Activated CD4-positive, alpha-beta T cell treated with anti-CD3 and anti-CD28 coated beads, Interleukin-2, amount 50 U/mL, for 16 hours (primary cell): ENCODE results near the gene NHLRC2.
"Not testable (repeated sequence)": the region's sequence is repeated elsewhere in the genome, so short reads cannot be mapped to it uniquely, and the experiment has no call there.

Experiments
- DNase-seq: peaks from one replicate; pipeline ENCODE4 v3.0.0-alpha.2; 2020

The NHLRC2 gene

GRCh38 chr10:113914956-113915355 lies 60.5 kb downstream of the NHLRC2 start:
- DNase-seq: no peak

GRCh38 chr10:113915540-113915939 lies 61.1 kb downstream of the NHLRC2 start:
- no peak for DNase-seq

- DNase-seq: no peak
These were observed 61.6 kb downstream of the NHLRC2 start for GRCh38 chr10:113916053-113916452.

GRCh38 chr10:113917636-113918035 lies 63.2 kb downstream of the NHLRC2 start:
- DNase-seq: no peak

- DNase-seq: no peak
These were observed 65.7 kb downstream of the NHLRC2 start for GRCh38 chr10:113920114-113920513.

GRCh38 chr10:113920875-113921274 lies 66.4 kb downstream of the NHLRC2 start:
- DNase-seq: no peak

GRCh38 chr10:113921561-113922370 lies 67.3 kb downstream of the NHLRC2 start:
- DNase-seq: no peak

GRCh38 chr10:113922787-113923570 lies 68.5 kb downstream of the NHLRC2 start:
- DNase-seq: no peak

- no peak for DNase-seq
These were observed 69.7 kb downstream of the NHLRC2 start for GRCh38 chr10:113924186-113924585.

- DNase-seq: no peak
These were observed 70.2 kb downstream of the NHLRC2 start for GRCh38 chr10:113924664-113925063.

- DNase-seq: no peak
These were observed 73.0 kb downstream of the NHLRC2 start for GRCh38 chr10:113927440-113927839.

- no peak for DNase-seq
These were observed 74.4 kb downstream of the NHLRC2 start for GRCh38 chr10:113928830-113929229.

- no peak for DNase-seq
These were observed 75.1 kb downstream of the NHLRC2 start for GRCh38 chr10:113929522-113929921.

GRCh38 chr10:113930482-113931057 lies 76.1 kb downstream of the NHLRC2 start:
- DNase-seq: no peak

- DNase-seq: no peak
These were observed 78.4 kb downstream of the NHLRC2 start for GRCh38 chr10:113932854-113933253.

GRCh38 chr10:113933894-113934532 lies 79.6 kb downstream of the NHLRC2 start:
- DNase-seq: no peak

- DNase-seq: no peak
These were observed 82.8 kb downstream of the NHLRC2 start for GRCh38 chr10:113937258-113937657.

GRCh38 chr10:113937756-113938155 lies 83.3 kb downstream of the NHLRC2 start:
- DNase-seq: no peak

- no peak for DNase-seq
These were observed 84.9 kb downstream of the NHLRC2 start for GRCh38 chr10:113939212-113939860.

- DNase-seq: no peak
These were observed 86.7 kb downstream of the NHLRC2 start for GRCh38 chr10:113941140-113941539.

- not testable (repeated sequence) for DNase-seq
These were observed 88.7 kb downstream of the NHLRC2 start for GRCh38 chr10:113943196-113943595.

GRCh38 chr10:113945075-113945686 lies 90.7 kb downstream of the NHLRC2 start:
- no peak for DNase-seq
